HepG2 (cell line): ENCODE results near the gene DNTTIP2. TPM values are rescaled to one million over a fixed set of nuclear protein-coding genes. Genes with fewer than 3 reads are reported as not detected.

Experiments used
- CEBPG ChIP-seq: IDR thresholded peaks from 2 replicates; pipeline ENCODE4 v1.6.1; 2016
- HMGXB4 ChIP-seq, 2 experiments: sonication (generic) in 1 of 2; formaldehyde crosslinking in 1 of 2; IDR thresholded peaks; 2 replicates each; pipeline versions ENCODE4 v1.4.0 to v1.6.1; 2018 to 2020; ENCODE audit warnings: missing genetic modification reagents in 2 of 2, borderline replicate concordance in 1 of 2, low read depth in 1 of 2, mild to moderate bottlenecking in 1 of 2, missing biosample characterization in 1 of 2
- IKZF5 ChIP-seq: IDR thresholded peaks from 2 replicates; pipeline ENCODE4 v1.6.1; 2018; ENCODE audit warnings: missing genetic modification reagents, mild to moderate bottlenecking, missing compliant biosample characterization
- KDM5A ChIP-seq: fragments of 200-600 bp; sonication (generic); IDR thresholded peaks from 2 replicates; pipeline ENCODE4 v1.7.0; 2018; ENCODE audit warnings: antibody characterized with exemption, mild to moderate bottlenecking, low read length, borderline replicate concordance
- KLF6 ChIP-seq: IDR thresholded peaks from 2 replicates; pipeline ENCODE4 v1.8.0; 2016; ENCODE audit warnings: missing biosample characterization, missing genetic modification reagents
- MAFG ChIP-seq: sonication (generic); formaldehyde crosslinking; IDR thresholded peaks from 2 replicates; pipeline ENCODE4 v1.5.1; 2020; ENCODE audit warnings: mild to moderate bottlenecking, missing genetic modification reagents
- PHF8 ChIP-seq: sonication (generic); formaldehyde crosslinking; IDR thresholded peaks from 2 replicates; pipeline ENCODE4 v1.5.0; 2020; ENCODE audit warnings: missing genetic modification reagents
- PRMT3 ChIP-seq: sonication (generic); formaldehyde crosslinking; IDR thresholded peaks from 2 replicates; pipeline ENCODE4 v1.8.1; 2022; ENCODE audit warnings: low read depth, mild to moderate bottlenecking, moderate library complexity, missing genetic modification reagents, borderline replicate concordance
- SAP130 ChIP-seq: IDR thresholded peaks from 2 replicates; pipeline ENCODE4 v1.6.1; 2016; ENCODE audit warnings: low read depth
- SETDB1 ChIP-seq: sonication (generic); formaldehyde crosslinking; IDR thresholded peaks from 2 replicates; pipeline ENCODE4 v1.5.1; 2020; ENCODE audit warnings: missing genetic modification reagents, mild to moderate bottlenecking, borderline replicate concordance
- SOX13 ChIP-seq, 3 experiments: fragments of 450-650 bp in 1 of 3; sonication (generic) in 1 of 3; formaldehyde crosslinking in 1 of 3; IDR thresholded peaks in 2 of 3; conservative IDR thresholded peaks in 1 of 3; 2 replicates each; pipeline versions ENCODE4 v1.5.0 to v1.6.1; 2016 to 2020; ENCODE audit warnings: antibody characterized with exemption in 1 of 3, mild to moderate bottlenecking in 1 of 3, missing compliant biosample characterization in 1 of 3, missing genetic modification reagents in 1 of 3, moderate library complexity in 1 of 3
- U2AF1 ChIP-seq: fragments of 200-400 bp; formaldehyde crosslinking; optimal IDR thresholded peaks from 2 replicates; pipeline ENCODE3; 2017; ENCODE audit warnings: mild to moderate bottlenecking, low read depth, low read length
- ZNF180 ChIP-seq: sonication (generic); formaldehyde crosslinking; IDR thresholded peaks from 2 replicates; pipeline ENCODE4 v1.4.0; 2020; ENCODE audit warnings: low read depth, missing genetic modification reagents, borderline replicate concordance
- ZNF407 ChIP-seq: sonication (generic); formaldehyde crosslinking; IDR thresholded peaks from one replicate; pipeline ENCODE4 v1.5.1; 2020; ENCODE audit warnings: mild to moderate bottlenecking, missing genetic modification reagents; ENCODE audit errors: not compliant biosample characterization
- ZNF580 ChIP-seq: IDR thresholded peaks from 2 replicates; pipeline ENCODE4 v1.6.1; 2016; ENCODE audit warnings: low read depth, borderline replicate concordance
- ZNF768 ChIP-seq: sonication (generic); formaldehyde crosslinking; IDR thresholded peaks from 2 replicates; pipeline ENCODE4 v1.4.0; 2020; ENCODE audit warnings: missing genetic modification reagents
- ZSCAN29 ChIP-seq: sonication (generic); formaldehyde crosslinking; conservative IDR thresholded peaks from 2 replicates; pipeline ENCODE4 v1.4.0; 2020; ENCODE audit warnings: mild to moderate bottlenecking, missing genetic modification reagents
- polyA plus RNA-seq, 8 experiments: library from polyadenylated mRNA; depleted of rRNA in 3 of 8; stranded (reverse) in 7 of 8; unstranded in 1 of 8; fragments of >200 nt; fragmentation: Illumina TruSeq in 4 of 8; extraction: Trizol in 4 of 8; gene quantifications; 2 replicates each; pipeline versions ENCODE4 v1.2.1 to v1.2.3, GENCODE V29; 2011 to 2016; ENCODE audit warnings: low read depth in 4 of 8, missing spikeins in 1 of 8, mixed read lengths in 1 of 8; ENCODE audit not compliant: insufficient read depth in 1 of 8
- total RNA-seq, 5 experiments: library from RNA; depleted of rRNA; stranded (reverse); fragments of >200 nt; fragmentation: Illumina TruSeq; extraction: Trizol; gene quantifications; 2 replicates each; pipeline ENCODE4 v1.2.3, GENCODE V29; 2016; ENCODE audit warnings: low read depth in 1 of 5

The DNTTIP2 gene
- total and polyA plus RNA-seq, 2 of the 13 experiments (the other 11 are each of a cell fraction or from before 2014, with no cell fraction given) = 11.4 to 63.3 TPM

GRCh38 chr1:93844262-93845045, 34.6 kb downstream of the DNTTIP2 start (continued):
- TF ChIP-seq ZNF407 (CRISPR knock-in tag) (no peak), MAFG (CRISPR knock-in tag) (no peak), U2AF1 (no peak), SAP130 (CRISPR knock-in tag) (peak; percentile 53; the same call in 1 of the 2 replicates), PHF8 (no peak), HMGXB4 (CRISPR knock-in tag; IDR thresholded peaks at IDR 0.05; ENCODE audit: borderline replicate concordance in 1 of 2, low read depth in 1 of 2) (0 out of 4 replicates have a peak, but pooled peaks of 1 of the 2 experiments have one; percentile 23), ZNF580 (CRISPR knock-in tag) (no peak), PRMT3 (CRISPR knock-in tag) (no peak), CEBPG (CRISPR knock-in tag) (peak; percentile 75), ZSCAN29 (no peak), KLF6 (CRISPR knock-in tag) (no peak), ZNF768 (CRISPR knock-in tag) (no peak), ZNF180 (CRISPR knock-in tag) (no peak), KDM5A (no peak), IKZF5 (0 out of 2 replicates have a peak, but pooled peaks have one; percentile 28), SOX13 (IDR thresholded peaks at IDR 0.05) (no peak), SOX13 (CRISPR knock-in tag; conservative IDR thresholded peaks at IDR 0.05 in 1 of 2, IDR thresholded peaks at IDR 0.05 in 1 of 2) (peak in 1 of 2 experiments; percentile 14; a peak in 1 of 4 replicates), SETDB1 (CRISPR knock-in tag) (no peak)
